GM19023 (cell line): ENCODE measurements around the gene SPCS1.
"Not testable (repeated sequence)": the region's sequence is repeated elsewhere in the genome, so short reads cannot be mapped to it uniquely, and the experiment has no call there.

ENCODE experiments used
- ATAC-seq: cut with Tn5 transposase; IDR thresholded peaks from one replicate; pipeline ENCODE4 v1.9.1; 2021; ENCODE audit warnings: mild to moderate bottlenecking, moderate library complexity; ENCODE audit not compliant: unreplicated experiment

Gene SPCS1

DNA sequence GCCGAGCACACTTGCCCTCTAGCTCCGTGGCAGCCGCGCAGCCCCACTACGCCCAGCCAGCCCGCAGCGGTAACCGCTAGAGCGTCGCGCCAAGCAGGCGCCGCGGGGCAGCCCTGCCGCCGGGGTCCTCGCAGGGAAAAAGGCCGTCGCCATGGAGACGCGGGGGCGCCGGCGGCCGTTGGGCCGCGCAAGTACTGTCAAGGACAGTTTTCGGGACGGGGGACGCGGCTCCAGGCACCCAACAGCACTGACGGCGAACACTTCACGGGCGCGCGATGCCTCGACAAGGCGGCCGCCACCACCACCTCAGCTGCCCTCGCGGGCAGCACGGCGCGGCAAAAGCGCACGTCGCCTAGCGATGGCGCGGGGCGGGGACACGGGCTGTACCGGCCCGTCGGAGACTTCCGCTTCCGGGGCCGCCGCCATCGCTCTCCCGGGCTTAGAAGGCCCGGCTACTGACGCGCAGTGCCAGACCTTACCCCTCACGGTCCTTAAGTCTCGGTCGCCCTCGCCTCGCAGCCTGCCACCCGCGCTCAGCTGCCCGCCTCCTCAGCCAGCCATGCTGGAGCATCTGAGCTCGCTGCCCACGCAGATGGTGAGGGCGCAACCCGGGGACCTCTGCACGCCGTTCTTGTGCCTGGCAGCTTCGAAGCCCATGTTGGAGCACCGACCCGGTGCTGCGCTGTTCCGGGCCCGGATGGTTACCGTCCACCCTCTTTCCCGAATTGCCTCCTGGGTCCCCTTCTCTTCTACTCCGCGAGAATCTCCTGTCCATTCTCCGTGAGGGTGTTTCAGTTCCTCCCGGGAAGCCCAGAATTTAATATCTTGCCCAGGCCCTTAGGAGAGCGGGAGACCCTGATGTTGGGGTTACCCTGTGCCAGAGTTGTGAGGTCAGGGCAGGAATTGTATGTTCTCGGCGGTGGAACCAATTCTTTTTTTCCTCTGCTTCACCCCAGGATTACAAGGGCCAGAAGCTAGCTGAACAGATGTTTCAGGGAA, at the start of gene SPCS1, which contains the start of gene GLT8D1:
TSS of gene SPCS1 (plus strand) at position 419 of the 999 bp plus-strand sequence. CDS start at position 560, 141 bp downstream.
TSS of gene GLT8D1 (minus strand) at position 104 of the 999 bp plus-strand sequence. CDS start 5,331 bp downstream, outside the sequence.
- ATAC-seq = peak; percentile 89

DNA sequence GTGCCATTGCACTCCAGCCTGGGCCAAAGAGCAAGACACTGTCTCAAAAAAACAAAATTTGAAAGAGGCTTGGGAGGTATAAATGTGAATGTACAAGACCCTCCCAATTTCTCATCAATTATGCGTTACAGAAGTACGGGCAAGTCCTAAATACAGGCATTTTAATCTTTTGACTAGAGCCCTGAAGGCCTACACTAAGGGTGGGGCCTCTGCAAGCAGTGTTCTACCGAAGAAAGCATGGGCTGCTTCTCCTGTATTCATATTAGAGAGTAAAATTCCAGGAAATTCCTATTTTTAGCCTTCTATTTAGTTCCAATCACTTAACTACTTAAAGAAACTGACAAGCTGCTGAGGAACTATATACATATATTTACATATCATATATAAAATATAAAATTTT, 45.9 kb upstream of the SPCS1 start:
- ATAC-seq = no peak

DNA sequence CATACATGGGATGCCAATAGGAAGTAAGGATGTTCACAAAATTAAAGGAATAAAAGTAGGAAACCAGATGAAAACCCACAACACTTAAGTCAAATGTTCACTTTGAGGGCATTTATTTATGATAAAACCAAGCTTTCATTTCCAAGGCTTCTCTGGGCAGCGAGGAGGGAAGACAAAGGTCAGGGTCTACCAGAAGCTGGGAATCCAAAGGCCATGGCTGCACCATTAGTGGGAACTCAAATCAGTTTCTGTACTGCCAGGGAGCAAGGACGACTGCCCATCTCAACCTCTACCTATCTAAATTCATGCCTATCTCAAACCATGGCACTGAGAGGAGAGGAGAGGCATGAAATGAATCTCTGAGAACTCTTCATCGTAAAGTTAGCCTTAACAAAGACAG, 42.8 kb upstream of the SPCS1 start:
- no peak for ATAC-seq

DNA sequence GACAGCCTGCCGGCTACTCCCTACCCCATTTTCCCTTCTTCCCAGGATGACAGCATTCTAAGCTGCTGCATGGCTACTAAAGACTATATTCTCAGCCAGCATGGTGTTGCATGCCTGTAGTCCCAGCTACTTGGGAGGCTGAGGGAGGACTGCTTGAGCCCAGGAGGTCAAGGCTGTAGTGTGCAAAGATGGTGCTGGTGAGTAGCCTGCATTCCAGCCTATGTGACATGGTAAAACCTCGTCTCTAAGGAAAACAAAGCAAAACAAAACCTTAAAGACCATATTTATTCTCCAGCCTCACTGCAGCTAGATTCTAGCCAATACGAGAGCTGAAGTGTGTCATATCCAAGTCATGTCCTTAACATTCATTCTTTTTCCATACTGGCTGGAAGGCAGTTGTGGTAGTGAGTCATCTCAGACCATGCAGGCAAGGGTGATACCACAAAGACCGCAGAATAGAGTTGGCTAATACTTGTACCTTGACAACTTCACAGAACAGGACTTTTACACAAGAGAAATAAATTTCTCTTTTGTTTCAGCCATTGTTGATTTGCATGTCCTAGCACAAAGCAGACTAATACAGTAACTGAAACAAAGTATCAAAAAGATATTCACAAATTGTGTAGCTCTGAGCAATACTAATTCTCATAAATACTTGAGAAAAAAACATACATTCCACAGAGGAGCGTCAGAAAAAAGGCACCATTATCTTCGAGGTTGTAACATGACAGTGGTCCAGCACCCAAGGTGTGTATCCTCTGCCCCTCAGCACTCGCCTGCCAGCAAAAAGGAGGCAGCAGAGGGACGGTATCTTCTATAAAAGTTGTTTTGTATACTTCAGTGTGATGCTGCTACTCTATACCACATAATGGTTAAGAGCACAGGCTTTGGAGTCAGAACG, 35.0 kb upstream of the SPCS1 start:
- peak; percentile 78 for ATAC-seq

DNA sequence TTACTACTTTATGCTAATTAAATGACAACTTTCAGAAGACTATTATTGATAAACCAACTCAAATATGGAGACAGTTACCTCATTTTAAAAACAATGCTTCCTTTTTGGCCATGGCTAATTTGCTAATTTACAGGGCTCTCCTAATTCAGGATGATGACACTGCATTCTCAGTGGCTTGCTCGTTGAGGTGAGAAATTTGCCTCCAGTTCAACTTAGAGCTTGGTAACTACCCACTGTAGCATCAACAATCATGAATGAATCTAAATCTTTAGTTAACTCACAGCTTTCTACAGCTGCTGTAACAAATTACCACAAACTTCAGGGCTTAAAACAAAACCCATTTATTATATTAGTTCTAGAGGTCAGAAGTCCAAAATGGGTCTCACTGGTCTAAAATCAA, 34.2 kb upstream of the SPCS1 start:
- ATAC-seq = no peak

DNA sequence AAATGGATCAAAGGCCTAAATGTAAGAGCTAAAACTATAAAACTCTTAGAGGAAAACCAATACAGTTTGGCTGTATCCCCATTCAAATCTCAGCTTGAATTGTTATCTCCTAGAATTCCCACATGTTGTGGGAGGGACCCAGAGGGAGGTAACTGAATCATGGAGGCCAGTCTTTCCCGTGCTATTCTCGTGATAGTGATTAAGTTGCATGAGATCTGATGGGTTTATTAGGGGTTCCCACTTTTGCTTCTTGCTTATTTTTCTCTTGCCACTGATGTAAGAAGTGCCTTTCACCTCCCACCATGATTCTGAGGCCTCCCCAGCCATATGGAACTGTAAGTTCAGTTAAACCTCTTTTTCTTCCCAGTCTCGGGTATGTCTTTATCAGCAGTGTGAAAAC, 29.7 kb upstream of the SPCS1 start:
- ATAC-seq = not testable (repeated sequence)

DNA sequence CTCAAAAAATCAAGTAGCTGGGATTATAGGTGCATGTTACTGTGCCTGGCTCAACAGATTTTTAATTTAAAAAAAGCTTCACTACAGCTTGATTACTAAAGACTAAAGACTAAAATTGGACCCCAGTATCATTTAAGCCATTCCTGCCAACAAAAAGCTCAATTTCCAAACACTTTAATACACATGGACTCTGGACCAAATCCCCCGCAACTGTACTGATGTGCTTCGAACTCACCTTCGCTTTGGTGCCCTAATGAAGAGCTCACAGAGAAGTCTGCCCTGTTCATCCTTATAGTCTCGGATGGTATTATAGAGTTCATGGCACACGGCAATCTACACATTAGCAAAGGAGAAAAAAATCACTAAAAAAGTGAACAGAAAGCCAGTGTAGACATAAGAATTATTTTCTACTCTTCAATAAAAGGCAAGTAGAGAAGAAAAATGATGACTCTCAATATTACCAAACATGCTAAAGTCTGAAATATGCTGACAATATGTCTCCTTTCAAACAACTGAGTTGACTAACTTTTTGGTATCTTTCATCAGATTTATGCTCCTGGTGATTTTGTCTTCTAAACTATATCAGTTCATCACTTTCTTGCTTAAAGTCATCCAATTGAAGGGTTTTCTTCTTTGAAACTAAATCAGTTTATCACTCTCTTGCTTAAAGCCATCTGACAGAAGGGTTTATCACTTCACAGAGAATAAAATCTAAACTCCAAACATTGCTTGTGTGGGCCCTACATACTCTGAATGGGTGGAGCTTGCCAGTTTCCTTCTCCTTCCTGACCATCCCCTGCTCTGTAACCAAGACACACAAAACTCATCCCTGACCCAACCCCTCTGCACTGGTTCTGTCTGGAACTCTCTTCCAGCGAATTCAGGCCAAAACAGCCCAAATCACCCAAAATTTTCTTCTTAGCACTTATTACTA, 27.4 kb upstream of the SPCS1 start:
- no peak for ATAC-seq

DNA sequence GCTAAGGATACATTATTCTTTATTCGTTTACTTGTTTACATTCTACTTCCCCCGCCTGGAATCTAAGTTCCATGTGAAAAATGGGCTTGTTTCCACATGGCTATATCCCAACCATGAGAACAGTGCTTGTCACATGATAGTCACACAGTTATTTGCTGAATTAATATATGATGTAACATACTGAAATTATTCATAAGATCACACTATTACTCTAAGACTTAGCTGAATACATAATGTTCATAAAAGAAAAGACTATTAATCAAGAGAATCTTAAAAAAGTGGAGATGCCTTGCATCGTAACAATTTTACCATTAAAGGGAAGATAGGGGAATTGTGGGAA, 26.7 kb upstream of the SPCS1 start:
- ATAC-seq = no peak

DNA sequence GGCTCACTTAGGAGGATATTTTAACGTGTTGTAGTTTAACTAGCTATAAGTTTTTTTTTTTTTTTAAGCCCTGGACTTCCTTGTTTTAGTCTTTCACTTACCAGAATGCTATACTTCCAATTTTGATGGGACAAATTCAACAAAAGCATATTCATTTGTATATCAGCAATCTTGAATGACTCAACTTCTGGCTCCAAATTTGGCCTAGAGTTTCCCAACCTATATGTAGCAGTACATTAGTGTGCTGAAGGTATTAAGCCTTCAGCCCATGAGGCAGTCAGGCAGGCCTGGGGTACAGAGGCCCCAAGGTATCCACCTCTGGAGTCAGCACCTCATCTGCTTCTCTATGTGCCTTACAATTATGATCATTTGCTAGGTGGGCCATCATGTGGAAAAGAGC, 26.1 kb upstream of the SPCS1 start:
- no peak for ATAC-seq

DNA sequence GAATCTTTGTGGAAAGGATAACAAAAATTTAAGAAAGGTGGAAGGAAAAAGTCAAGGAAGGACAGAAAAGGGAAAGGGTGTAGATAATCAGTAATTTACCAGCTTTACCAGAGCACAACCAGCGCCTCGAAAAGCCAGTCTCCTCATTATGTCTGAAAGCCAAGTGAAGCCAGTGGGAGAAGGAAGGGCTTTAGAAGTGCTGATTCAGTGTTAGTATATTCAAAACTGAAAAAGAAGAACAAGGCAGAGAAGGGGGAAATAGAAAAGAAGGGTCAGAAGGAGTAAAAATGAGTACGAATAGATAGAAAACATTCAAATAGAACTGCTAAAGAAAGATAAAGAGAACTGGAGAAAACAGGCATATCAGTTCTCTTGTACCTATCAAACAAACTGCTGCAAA, 24.3 kb upstream of the SPCS1 start:
- no peak for ATAC-seq

DNA sequence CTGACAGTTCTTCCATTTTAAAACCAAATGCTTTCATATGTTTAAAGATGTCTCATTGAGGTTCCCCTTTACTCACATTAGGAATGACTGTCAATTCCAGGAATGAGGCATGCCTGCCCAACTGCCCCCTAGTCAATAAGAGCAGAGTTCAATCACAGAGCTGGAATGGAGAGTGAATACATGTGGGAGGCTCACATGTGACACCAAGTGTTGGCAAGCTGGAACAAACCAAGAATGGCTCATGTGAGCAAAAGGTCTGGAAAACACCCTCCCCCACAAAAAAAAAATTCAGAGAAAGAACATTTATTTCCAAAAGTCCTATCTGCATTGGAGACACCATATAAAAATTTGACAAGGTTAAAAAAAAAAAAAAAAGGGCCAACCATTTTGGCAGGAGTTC, 23.9 kb upstream of the SPCS1 start:
- no peak for ATAC-seq

DNA sequence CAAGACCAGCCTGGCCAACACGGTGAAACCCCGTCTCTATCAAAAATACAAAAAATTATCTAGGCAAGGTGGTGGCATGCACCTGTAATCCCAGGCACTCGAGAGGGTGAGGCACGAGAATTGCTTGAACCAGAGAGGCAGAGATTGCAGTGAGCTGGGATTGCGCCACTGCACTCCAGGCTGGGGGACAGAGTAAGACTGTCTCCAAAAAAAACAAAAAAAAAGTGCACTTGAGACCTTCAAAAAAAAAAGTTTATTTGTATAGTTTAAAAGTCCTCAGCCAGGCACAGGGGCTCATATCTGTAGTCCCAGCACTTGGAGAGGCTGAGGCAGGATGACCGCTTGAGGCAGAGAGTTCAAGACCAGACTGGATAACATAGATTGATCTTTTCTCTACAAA, 22.3 kb upstream of the SPCS1 start:
- ATAC-seq = no peak

DNA sequence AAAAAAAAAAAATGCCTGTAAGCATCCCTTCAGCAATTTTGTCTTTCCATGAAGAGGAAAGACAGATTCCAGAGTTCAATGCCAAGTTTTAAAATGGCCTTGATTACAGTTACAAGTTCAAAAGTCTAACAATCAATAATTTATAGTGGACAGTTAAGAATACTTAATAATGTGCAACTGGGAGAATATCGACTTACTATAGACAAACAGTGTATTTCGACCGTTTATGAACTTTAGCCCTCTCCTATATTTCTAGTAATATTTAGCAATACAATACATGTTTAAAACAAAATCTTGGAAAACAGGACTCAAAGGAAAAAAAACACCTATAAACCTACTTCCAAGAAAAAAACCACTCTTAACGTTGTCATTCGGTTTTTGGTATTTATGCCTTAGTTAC, 21.7 kb upstream of the SPCS1 start:
- no peak for ATAC-seq

DNA sequence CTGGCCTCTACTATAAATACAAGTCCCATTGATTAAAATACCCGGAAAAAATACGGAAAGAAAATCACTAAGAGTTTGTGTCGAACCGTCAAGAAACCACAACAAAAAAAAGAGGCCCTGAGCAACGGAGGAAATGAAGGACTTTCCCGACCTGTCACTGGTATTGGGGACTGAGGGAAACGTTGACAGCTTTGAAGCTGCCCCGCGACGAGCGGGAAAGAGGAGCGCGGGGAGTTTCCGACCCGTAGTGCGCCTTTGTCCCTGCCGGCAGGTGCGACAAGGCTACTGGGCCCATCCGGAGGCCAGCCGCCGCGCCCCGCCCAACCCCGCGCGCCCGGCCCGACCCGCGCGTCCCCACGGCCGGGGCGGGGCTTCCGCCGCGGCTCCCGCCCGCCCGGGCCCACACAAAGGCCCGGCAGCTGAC, 20.6 kb upstream of the SPCS1 start:
- peak; percentile 82 for ATAC-seq

DNA sequence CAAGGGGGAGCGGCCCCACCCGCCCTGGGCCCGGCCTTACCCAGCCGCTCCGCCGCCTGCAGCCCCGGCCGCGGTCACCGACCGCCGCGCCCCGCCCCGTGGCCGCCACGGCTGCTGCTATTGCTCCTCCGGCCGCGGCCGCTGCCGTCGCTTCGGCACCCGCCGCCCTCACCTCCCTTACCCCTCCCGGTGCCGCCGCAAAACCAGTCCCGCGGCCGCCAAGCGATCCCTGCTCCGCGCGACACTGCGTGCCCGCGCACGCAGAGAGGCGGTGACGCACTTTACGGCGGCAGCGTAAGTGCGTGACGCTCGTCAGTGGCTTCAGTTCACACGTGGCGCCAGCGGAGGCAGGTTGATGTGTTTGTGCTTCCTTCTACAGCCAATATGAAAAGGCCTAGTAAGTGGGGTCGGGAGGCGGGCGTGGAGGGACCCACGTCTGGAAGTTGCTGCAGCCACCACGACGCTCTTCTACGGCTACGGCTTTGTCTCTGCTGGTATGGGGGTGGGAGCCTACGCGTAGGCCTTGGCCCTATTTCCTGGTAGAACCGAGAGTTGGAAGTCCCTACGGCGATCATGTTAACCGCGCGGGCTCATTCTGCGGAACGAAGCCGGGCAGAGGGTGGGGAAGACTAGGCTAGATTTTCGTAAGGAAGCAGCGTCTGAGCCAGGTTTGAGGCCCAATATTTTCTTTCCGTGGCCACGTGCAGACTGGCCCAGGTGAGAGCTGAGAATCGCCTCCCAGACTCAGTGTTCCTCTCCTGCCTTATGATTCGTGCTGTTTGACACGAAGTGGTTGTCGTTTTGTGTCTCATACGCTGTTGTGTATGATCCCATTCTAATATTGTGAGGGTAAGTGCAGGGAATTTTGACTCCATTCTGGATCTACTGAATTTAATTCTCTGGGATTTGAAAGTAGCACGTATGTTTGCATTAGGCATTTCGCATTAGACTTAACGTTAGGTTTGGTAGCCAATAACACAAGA, 19.9 kb upstream of the SPCS1 start, which contains the start of the genes GNL3 and PBRM1:
TSS of gene GNL3 (plus strand) at position 324 of the 983 bp plus-strand sequence. CDS start at position 385, 61 bp downstream.
TSS of gene PBRM1 (minus strand) at position 205 of the 983 bp plus-strand sequence.
- peak; percentile 70 for ATAC-seq

DNA sequence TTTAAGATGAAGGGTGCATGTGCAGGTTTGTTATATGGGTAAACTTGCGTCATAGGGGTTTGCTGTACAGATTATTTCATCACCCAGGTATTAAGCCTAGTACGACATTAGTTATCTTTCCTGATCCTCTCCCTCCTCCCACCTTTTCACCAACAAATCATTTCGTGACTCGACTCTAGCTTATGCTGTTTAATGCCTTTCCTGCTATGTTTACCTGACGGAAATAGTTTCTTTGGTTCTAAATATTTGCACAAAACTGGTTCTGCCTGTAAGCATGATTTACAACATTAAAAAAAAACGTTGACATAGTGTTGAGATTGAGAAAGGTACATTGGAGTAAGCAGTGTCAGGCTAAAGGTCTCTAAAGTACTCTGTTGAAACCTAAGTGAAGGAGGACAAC, 17.6 kb upstream of the SPCS1 start:
- no peak for ATAC-seq

DNA sequence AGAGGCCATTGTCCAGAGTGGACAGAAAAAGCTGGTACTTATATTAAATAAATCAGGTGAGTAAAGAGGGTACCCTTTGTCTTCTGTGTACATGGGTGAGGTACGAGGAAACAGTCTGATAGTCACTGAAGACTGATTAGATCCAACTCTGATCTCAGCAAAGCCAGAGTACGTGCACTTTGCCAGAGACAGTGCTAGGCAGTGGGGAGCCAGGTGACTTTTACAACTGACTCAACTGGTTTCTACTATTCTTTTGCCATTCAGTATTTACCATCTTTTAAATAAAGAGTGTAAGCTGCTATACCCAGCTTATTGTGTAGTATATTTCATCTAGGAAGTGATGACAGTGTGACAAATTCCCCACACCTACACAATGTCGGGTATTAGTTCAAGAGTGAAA, 16.8 kb upstream of the SPCS1 start:
- no peak for ATAC-seq

DNA sequence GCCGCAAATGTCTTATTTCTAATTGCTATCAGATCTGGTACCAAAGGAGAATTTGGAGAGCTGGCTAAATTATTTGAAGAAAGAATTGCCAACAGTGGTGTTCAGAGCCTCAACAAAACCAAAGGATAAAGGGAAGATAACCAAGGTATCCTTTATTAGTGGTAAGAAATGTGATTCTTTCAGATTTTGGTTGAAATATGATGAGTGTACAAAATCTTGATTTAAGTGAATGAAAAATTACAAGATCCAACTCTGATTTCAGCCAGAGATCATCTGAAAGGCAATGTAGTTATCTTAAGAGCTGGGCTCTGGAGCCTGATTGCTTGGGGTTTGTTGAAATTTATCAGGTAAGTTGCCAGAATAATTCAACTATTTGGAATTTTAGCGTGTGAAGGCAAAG, 15.3 kb upstream of the SPCS1 start:
- no peak for ATAC-seq

DNA sequence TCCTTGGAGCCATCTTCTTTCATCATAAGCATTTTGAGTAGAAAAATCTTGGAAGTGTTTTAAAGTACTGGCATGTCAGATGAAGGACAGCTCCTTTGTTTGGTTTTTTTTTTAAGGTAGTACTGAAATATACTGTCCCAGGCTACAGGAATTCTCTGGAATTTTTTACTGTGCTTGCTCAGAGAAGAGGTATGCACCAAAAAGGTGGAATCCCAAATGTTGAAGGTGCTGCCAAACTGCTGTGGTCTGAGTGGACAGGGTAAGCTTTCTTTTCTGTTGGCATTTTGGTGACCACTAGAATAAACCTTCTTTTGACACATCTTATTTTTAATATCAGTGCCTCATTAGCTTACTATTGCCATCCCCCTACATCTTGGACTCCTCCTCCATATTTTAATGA, 12.8 kb upstream of the SPCS1 start:
- ATAC-seq = no peak
